K562 (cell line): Measurements from ENCODE around the gene MAML3. TPM values are rescaled to one million over a fixed set of nuclear protein-coding genes. Genes with fewer than 3 reads are reported as not detected.

Experiments used
- ATAC-seq: fragments of 200-7000 bp; cut with Tn5 transposase; 3 replicates; pipeline ENCODE4 v1.9.1; 2020; ENCODE audit warnings: moderate library complexity
- BruUV-seq: library from RNA; stranded (reverse); fragments of 400-500 nt; replicated peaks from 2 replicates; lab custom pipeline; 2021; lab: Mats Ljungman, UMichigan
- CTCF ChIA-PET: fragments of 300-600 bp; formaldehyde crosslinking; extraction: SDS; loops from one replicate; lab custom pipeline; 2021; ENCODE audit warnings: low intra/inter-chr PET ratio; lab: Yijun Ruan, JAX
- POLR2A ChIA-PET: fragments of 300-600, 350-650 bp; sonication (Branson Sonifier 250); formaldehyde crosslinking; extraction: SDS; loops from one replicate; lab custom pipeline; 2021; ENCODE audit warnings: antibody characterized with exemption, inconsistent platforms; lab: Yijun Ruan, JAX
- DNase-seq, 4 experiments: peaks; one replicate each; pipeline versions ENCODE4 v3.0.0 to v3.0.0-alpha.2; 2011 to 2018; ENCODE audit warnings: low spot score in 3 of 4, mixed read lengths in 3 of 4; ENCODE audit errors: extremely low read depth in 1 of 4
- FAIRE-seq: peaks from 2 replicates; lab custom pipeline; 2011; peaks lifted over from hg19 to GRCh38; lab: Jason Lieb, UNC
- H2AFZ ChIP-seq: 2 replicates; pipeline ENCODE4 v1.6.0; 2011; ENCODE audit warnings: low read depth, low read length, control low read depth, inconsistent platforms
- H3K27ac ChIP-seq: fragments of 200-600 bp; 3 replicates; pipeline ENCODE4 v1.8.0; 2011; ENCODE audit warnings: low read depth, mild to moderate bottlenecking, control low read depth, inconsistent platforms, low read length, moderate library complexity, mixed read lengths; ENCODE audit errors: extremely low read depth
- H3K27me3 ChIP-seq, 2 experiments: fragments of 300-600 bp in 1 of 2; 2 replicates in 1 of 2; 3 replicates in 1 of 2; pipeline versions ENCODE4 v1.6.0 to v1.8.0; 2011; ENCODE audit warnings: inconsistent platforms in 2 of 2, low read length in 2 of 2, mild to moderate bottlenecking in 1 of 2, mixed read lengths in 1 of 2, moderate library complexity in 1 of 2; ENCODE audit not compliant: control insufficient read depth in 2 of 2, insufficient read depth in 2 of 2
- H3K36me3 ChIP-seq: fragments of 300-600 bp; 3 replicates; pipeline ENCODE4 v1.8.0; 2011; ENCODE audit warnings: mild to moderate bottlenecking, low read length, inconsistent platforms; ENCODE audit not compliant: control insufficient read depth, insufficient read depth
- H3K4me1 ChIP-seq, 2 experiments: fragments of 200-600 bp in 1 of 2; replicated peaks in 1 of 2; 2 replicates in 1 of 2; 3 replicates in 1 of 2; pipeline versions ENCODE4 v1.5.1 to v1.8.0; 2011; ENCODE audit warnings: inconsistent platforms in 2 of 2, low read length in 2 of 2, mild to moderate bottlenecking in 1 of 2, mixed read lengths in 1 of 2, moderate library complexity in 1 of 2; ENCODE audit not compliant: control insufficient read depth in 2 of 2, insufficient read depth in 2 of 2
- H3K4me2 ChIP-seq: 2 replicates; pipeline ENCODE4 v1.6.1; 2011; ENCODE audit warnings: low read length, control low read depth, inconsistent platforms, mixed read lengths; ENCODE audit not compliant: insufficient read depth
- H3K4me3 ChIP-seq: fragments of 200-600 bp; sonication (generic), shearing (Covaris generic); 2 replicates; pipeline ENCODE4 v1.5.1; 2016; ENCODE audit warnings: control low read depth, inconsistent platforms
- H3K79me2 ChIP-seq: fragments of 200-600 bp; 3 replicates; pipeline ENCODE4 v1.8.0; 2011; ENCODE audit warnings: low read length, inconsistent platforms; ENCODE audit not compliant: control insufficient read depth, insufficient read depth
- H3K9ac ChIP-seq, 2 experiments: 2 replicates each; pipeline versions ENCODE4 v1.6.0 to v1.6.1; 2011; ENCODE audit warnings: low read depth in 2 of 2, low read length in 2 of 2, control low read depth in 1 of 2, inconsistent platforms in 1 of 2, mild to moderate bottlenecking in 1 of 2, mixed read lengths in 1 of 2; ENCODE audit not compliant: insufficient read depth in 1 of 2
- H3K9me1 ChIP-seq: one replicate; pipeline ENCODE4 v1.6.0; 2011; ENCODE audit warnings: inconsistent platforms, mild to moderate bottlenecking, low read length, moderate library complexity; ENCODE audit not compliant: control insufficient read depth, insufficient read depth
- H3K9me3 ChIP-seq: replicated peaks from 2 replicates; pipeline ENCODE4 v1.5.1; 2011; ENCODE audit warnings: low read depth, low read length, inconsistent platforms; ENCODE audit not compliant: control insufficient read depth, insufficient read depth
- H4K20me1 ChIP-seq: replicated peaks from 2 replicates; pipeline ENCODE4 v1.6.1; 2011; ENCODE audit warnings: low read length, inconsistent platforms, mixed read lengths; ENCODE audit not compliant: control insufficient read depth, insufficient read depth
- BDP1 ChIP-seq: IDR thresholded peaks from 3 replicates; pipeline ENCODE4 v1.6.1; 2011; ENCODE audit not compliant: insufficient read length, insufficient read depth
- CLOCK ChIP-seq: fragments of 250-450 bp; sonication (Bioruptor Pico); IDR thresholded peaks from 2 replicates; pipeline ENCODE4 v1.4.0; 2020; ENCODE audit warnings: mild to moderate bottlenecking, moderate library complexity, borderline replicate concordance
- DLX4 ChIP-seq: fragments of 250-450 bp; sonication (Bioruptor Pico); IDR thresholded peaks from 2 replicates; pipeline ENCODE4 v1.6.1; 2021; ENCODE audit warnings: mild to moderate bottlenecking
- DNMT1 ChIP-seq: fragments of 450-650 bp; IDR thresholded peaks from 2 replicates; pipeline ENCODE4 v1.6.1; 2016; ENCODE audit warnings: antibody characterized with exemption, mild to moderate bottlenecking
- ESRRA ChIP-seq: fragments of 450-650 bp; IDR thresholded peaks from 2 replicates; pipeline ENCODE4 v1.6.1; 2014; ENCODE audit warnings: low read depth, mild to moderate bottlenecking, moderate library complexity, borderline replicate concordance
- MXI1 ChIP-seq: IDR thresholded peaks from 2 replicates; pipeline ENCODE4 v1.6.1; 2011; ENCODE audit warnings: low read depth, mild to moderate bottlenecking, improper control_type of control experiment, low read length
- PYGO2 ChIP-seq: fragments of 450-650 bp; IDR thresholded peaks from 2 replicates; pipeline ENCODE4 v1.6.1; 2016; ENCODE audit warnings: mild to moderate bottlenecking, missing genetic modification characterization, moderate library complexity, missing compliant biosample characterization
- THAP7 ChIP-seq: fragments of 250-450 bp; sonication (Bioruptor Pico); IDR thresholded peaks from 2 replicates; pipeline ENCODE4 v1.5.0; 2021
- ZNF140 ChIP-seq: fragments of 250-450 bp; sonication (Bioruptor Pico); IDR thresholded peaks from 2 replicates; pipeline ENCODE4 v1.8.0; 2021; ENCODE audit warnings: moderate library complexity, mild to moderate bottlenecking, inconsistent platforms
- ZNF232 ChIP-seq: sonication (generic); formaldehyde crosslinking; IDR thresholded peaks from 2 replicates; pipeline ENCODE4 v1.8.0; 2022; ENCODE audit warnings: mild to moderate bottlenecking, missing genetic modification reagents
- ZNF311 ChIP-seq: fragments of 250-450 bp; sonication (Bioruptor Pico); IDR thresholded peaks from 2 replicates; pipeline ENCODE4 v1.4.0; 2020; ENCODE audit warnings: mild to moderate bottlenecking, moderate library complexity
- WGBS: fragments of 100-300 bp; shearing (Covaris generic); methylation state at CpG from one replicate; pipeline ENCODE4 v1.1.6; 2016; ENCODE audit warnings: low coverage, mixed read lengths; ENCODE audit not compliant: insufficient coverage; ENCODE audit errors: missing lambda C conversion rate; 5-methylcytosine and 5-hydroxymethylcytosine counted together
- in situ Hi-C: fragments of 300-500 bp; cut with MboI; formaldehyde crosslinking; loops from 4 replicates; pipeline ENCODE4 v1.15.0; 2018; ENCODE audit warnings: inconsistent platforms, mixed read lengths
- intact Hi-C: fragments of 100-400 bp; cut with micrococcal nuclease; formaldehyde crosslinking; loops from 2 replicates; pipeline ENCODE4 v1.14.2; 2022
- polyA plus RNA-seq, 8 experiments: library from polyadenylated mRNA; depleted of rRNA in 4 of 8; stranded (reverse) in 5 of 8; unstranded in 3 of 8; fragments of >200 nt; fragmentation: Nextera tagmentation in 2 of 8; fragmentation: Illumina TruSeq in 1 of 8; extraction: Ambion mirVana in 2 of 8; extraction: Trizol in 1 of 8; gene quantifications; 2 replicates each; pipeline versions ENCODE4 v1.2.1 to v1.2.3, GENCODE V29; 2011 to 2014; ENCODE audit warnings: inconsistent platforms in 1 of 8, missing spikeins in 1 of 8
- total RNA-seq, 7 experiments: library from RNA; depleted of rRNA in 6 of 7; stranded (reverse); fragments of >200 nt in 6 of 7; fragmentation: Illumina TruSeq in 2 of 7; extraction: Trizol in 2 of 7; gene quantifications; 2 replicates each; pipeline versions ENCODE4 v1.2.1 to v1.2.3, GENCODE V29; 2011 to 2021; ENCODE audit warnings: low replicate concordance in 1 of 7

The MAML3 gene
- total and polyA plus RNA-seq, 9 of the 15 experiments (the other 6 are each of a cell fraction or from before 2014, with no cell fraction given) = 0.01 to 0.55 (median 0.25) TPM

- intact Hi-C loops = no loop called here
- no peaks in the 10 kb centered on the region for H3K9me3 ChIP-seq
- ATAC-seq (no peak), DNase-seq (no peak), FAIRE-seq (no peak)
- H3K27ac ChIP-seq = no peak overlapping the region
- no peaks in the 10 kb centered on the region for H3K27me3 ChIP-seq
- no peaks in the 10 kb centered on the region for H4K20me1 ChIP-seq
- H3K9me1 ChIP-seq = no peaks in the 10 kb centered on the region
- in situ Hi-C loops = no loop called here
- no peak overlapping the region for H3K4me2 ChIP-seq
- H3K36me3 ChIP-seq = no peaks in the 10 kb centered on the region
- TF ChIP-seq ZNF232 (no peak), ZNF311 (no peak), BDP1 (no peak), DNMT1 (no peak), ESRRA (no peak), DLX4 (CRISPR knock-in tag) (no peak), MXI1 (no peak), ZNF140 (CRISPR knock-in tag) (no peak), PYGO2 (no peak), CLOCK (no peak), THAP7 (no peak)
- BruUV-seq = no TSS peak
- CTCF ChIA-PET = no interaction called here
- H3K4me1 ChIP-seq = no peaks in the 10 kb centered on the region; a peak in 2 of 5 replicates
- H2AFZ ChIP-seq = no peak overlapping the region
- H3K79me2 ChIP-seq = no peaks in the 10 kb centered on the region
- no peak overlapping the region for H3K9ac ChIP-seq
- POLR2A ChIA-PET = no interaction called here
- WGBS = 11% methylated on average over 3 of the region's 3 CpGs
- H3K4me3 ChIP-seq = no peak overlapping the region
Observed at GRCh38 chr4:140100771-140101170, 53.2 kb downstream of the MAML3 start.
